Heart right ventricle (tissue), 16 donors: ENCODE measurements around the gene MFSD6. TPM values are rescaled to one million over a fixed set of nuclear protein-coding genes. Genes with fewer than 3 reads are reported as not detected.
"Not testable (repeated sequence)": the region's sequence is repeated elsewhere in the genome, so short reads cannot be mapped to it uniquely, and the experiment has no call there.

Experiments used
- ATAC-seq, 8 donors: fragments of 200-7000 bp; cut with Tn5 transposase; one replicate each; pipeline ENCODE4 v1.9.1; 2020; ENCODE audit warnings: mild to moderate bottlenecking in 8 of 8, moderate library complexity in 8 of 8, moderate number of reproducible peaks in 1 of 8
- DNase-seq, 2 donors: peaks; one replicate each; pipeline ENCODE4 v3.0.0-alpha.2; 2020
- H3K27ac ChIP-seq, 10 donors: fragments of 200-600 bp; sonication (generic) in 2 of 10; one replicate each; pipeline versions ENCODE4 v1.5.0 to v1.8.0; 2020 to 2022; ENCODE audit warnings: mild to moderate bottlenecking in 3 of 10
- H3K27me3 ChIP-seq, 7 donors: fragments of 200-600 bp; one replicate each; pipeline ENCODE4 v1.8.0; 2021 to 2022; ENCODE audit warnings: mild to moderate bottlenecking in 2 of 7
- H3K36me3 ChIP-seq, 9 donors: fragments of 200-600 bp; sonication (generic) in 1 of 9; one replicate each; pipeline versions ENCODE4 v1.5.0 to v1.8.0; 2020 to 2022; ENCODE audit warnings: mild to moderate bottlenecking in 2 of 9
- H3K4me1 ChIP-seq, 9 donors: fragments of 200-600 bp; sonication (generic) in 1 of 9; one replicate each; pipeline versions ENCODE4 v1.5.0 to v1.8.0; 2020 to 2022; ENCODE audit warnings: mild to moderate bottlenecking in 4 of 9
- H3K4me3 ChIP-seq, 10 donors: fragments of 200-600 bp; sonication (generic) in 2 of 10; one replicate each; pipeline versions ENCODE4 v1.5.0 to v1.8.0; 2020 to 2022; ENCODE audit warnings: mild to moderate bottlenecking in 7 of 10, moderate library complexity in 2 of 10
- H3K9me3 ChIP-seq, 11 donors: fragments of 200-600 bp in 10 of 11; sonication (generic) in 2 of 11; one replicate each; pipeline versions ENCODE4 v1.5.0 to v1.8.0; 2013 to 2022; ENCODE audit warnings: mild to moderate bottlenecking in 2 of 11, control low read depth in 1 of 11, moderate library complexity in 1 of 11
- WGBS, 2 donors: extraction: QIAGEN DNeasy Blood & Tissue Kit; methylation state at CpG; one replicate each; pipeline ENCODE4 v1.1.7; 2013; ENCODE audit warnings: inconsistent platforms in 1 of 2; 5-methylcytosine and 5-hydroxymethylcytosine counted together
- intact Hi-C, 10 donors: fragments of 100-400 bp; cut with DNase I; formaldehyde crosslinking; loops; one replicate each; pipeline versions ENCODE4 v1.11.1 to v1.14.2; 2022
- long read RNA-seq, 3 donors: library from polyadenylated mRNA; unstranded; transcript quantifications; one replicate each; pipeline ENCODE4 v2.0.0, GENCODE V29; 2020 to 2021
- polyA plus RNA-seq, 2 donors: library from polyadenylated mRNA; stranded (reverse); fragments of 200-250 nt; gene quantifications; one replicate each; pipeline ENCODE4 v1.2.3, GENCODE V29; 2013
- total RNA-seq, 10 donors: library from RNA; stranded (reverse); fragmentation: NEBNext Ultra II Directional in 3 of 10; extraction: Animal tissue kit (Norgen Biotek cat#: 25700) in 3 of 10; gene quantifications; one replicate each; pipeline versions ENCODE4 v1.2.1 to v1.2.4, GENCODE V29; 2021 to 2023
- TF ChIP-seq, protein P1 (sequence below), 9 donors: fragments of 200-600 bp; sonication (generic) in 2 of 9; IDR thresholded peaks; one replicate each; pipeline versions ENCODE4 v1.5.0 to v1.8.0; 2021 to 2022; ENCODE audit warnings: antibody characterized with exemption in 9 of 9, mild to moderate bottlenecking in 5 of 9, moderate library complexity in 1 of 9
- donor health status: Arrhythmogenic right ventricular cardiomyopathy.
- donor health status: ischemic (EF 13 %, LVEDD 7.1; RV severe dilation, severe dysfunction).
- donor health status: healthy with polysubstance abuse.
- donor health status: DM: no; HTN: yes; CAD: no.
- donor health status: DM: no; HTN: no; CAD: no.
- donor health status: ischemic (EF 25% LVEDD 6.9; RV normal size, moderate dysfunction).
- donor health status: ischemic (EF 25% LVEDD 5.7; RV mildly dilated, moderate dysfunction).
- donor health status: healthy.
- donor health status: DM: yes; HTN: yes; CAD: no.
- donor health status: Ischemic cardiomyopathy.
- donor health status: ischemic (EF 35%, LVEDD 5.7; RV mildly dilated, moderate dysfunction).
- donor health status: nonischemic (EF 11% LVEDD 7.7; RV severe dilation, severe dysfunction).
- donor health status: DM: yes; HTN: yes; CAD: no.
- donor health status: PGD.
- donor health status: ischemic (EF 29% LVEDD 5.4; RV normal size, mild dysfunction).
- donor health status: nonischemic (EF 23%, LVEDD 6.1; RV moderate dilation, normal function).

Gene MFSD6
- 10 to 100 TPM in 9 of 10 donors, 1 to 10 TPM in 1; 9.9 to 26.7 (median 16.8) TPM for total RNA-seq
- 10 to 100 TPM in 1 of 2 donors, 1 to 10 TPM in 1; 9.7 to 14.9 TPM for polyA plus RNA-seq
- long read RNA-seq, donor 1, full-length matches to known transcripts, result 12 of 36 reads
- long read RNA-seq, donor 1, partial matches to known transcripts, result 8 of 36 reads
- long read RNA-seq, donor 1, other reads (novel, unspliced or antisense), result 16 of 36 reads
- long read RNA-seq, donor 2, full-length matches to known transcripts, result 11 of 44 reads
- long read RNA-seq, donor 2, partial matches to known transcripts, result 5 of 44 reads
- long read RNA-seq, donor 2, other reads (novel, unspliced or antisense), result 28 of 44 reads
- long read RNA-seq, donor 3, full-length matches to known transcripts, result 6 of 20 reads
- long read RNA-seq, donor 3, partial matches to known transcripts, result 5 of 20 reads
- long read RNA-seq, donor 3, other reads (novel, unspliced or antisense), result 9 of 20 reads

DNA sequence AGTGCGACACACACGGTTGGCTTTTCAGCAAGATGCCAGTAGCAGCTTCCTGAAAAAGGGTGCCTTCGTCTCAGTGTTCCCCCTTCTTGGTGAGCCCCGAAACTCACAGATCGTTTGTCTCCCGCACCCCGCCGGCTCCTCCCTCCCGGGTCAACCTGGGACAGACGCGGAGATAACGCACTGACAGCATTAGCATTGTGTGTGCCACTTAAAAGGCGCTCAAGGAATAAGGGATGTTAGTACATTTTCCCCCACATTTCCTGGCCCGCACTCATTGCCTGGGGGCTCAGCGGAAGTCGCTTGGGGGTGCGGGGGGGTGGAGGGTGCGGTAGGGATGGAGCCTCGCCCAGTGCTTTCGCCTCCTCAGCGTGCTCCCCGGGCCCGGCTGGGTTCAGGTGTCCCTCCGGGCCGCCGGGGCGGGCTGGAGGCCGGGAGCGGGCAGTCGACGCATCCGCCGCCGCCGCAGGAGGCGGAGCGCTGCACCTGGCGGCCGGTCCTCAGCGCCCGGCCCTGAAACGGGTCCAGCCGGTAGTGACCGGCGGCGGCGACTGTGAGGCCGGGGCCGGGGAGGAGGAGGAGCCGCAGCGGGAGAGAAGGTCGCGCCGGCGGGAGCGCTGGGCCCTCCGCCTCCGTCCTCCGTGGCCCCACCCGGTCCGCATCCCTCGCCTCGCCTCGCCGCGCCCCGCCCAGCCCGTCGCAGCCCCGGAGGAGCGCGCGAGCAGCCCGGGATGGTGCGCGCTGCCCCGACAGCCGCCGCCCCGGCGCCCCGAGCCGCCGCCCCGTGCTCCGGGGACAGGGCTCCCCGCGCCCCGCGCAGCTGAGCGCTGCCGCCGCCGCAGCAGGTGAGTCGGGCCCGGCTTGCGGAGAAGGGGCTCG is at the start of gene MFSD6:
Gene MFSD6 (plus strand): TSS at position 694 of the 876 bp plus-strand sequence. CDS start 27,675 bp downstream, outside the sequence.
- DNase-seq (peak; percentile 38 to 65), ATAC-seq (peak; percentile 51 to 87 (median 78))
- TF ChIP-seq, protein P1, sequence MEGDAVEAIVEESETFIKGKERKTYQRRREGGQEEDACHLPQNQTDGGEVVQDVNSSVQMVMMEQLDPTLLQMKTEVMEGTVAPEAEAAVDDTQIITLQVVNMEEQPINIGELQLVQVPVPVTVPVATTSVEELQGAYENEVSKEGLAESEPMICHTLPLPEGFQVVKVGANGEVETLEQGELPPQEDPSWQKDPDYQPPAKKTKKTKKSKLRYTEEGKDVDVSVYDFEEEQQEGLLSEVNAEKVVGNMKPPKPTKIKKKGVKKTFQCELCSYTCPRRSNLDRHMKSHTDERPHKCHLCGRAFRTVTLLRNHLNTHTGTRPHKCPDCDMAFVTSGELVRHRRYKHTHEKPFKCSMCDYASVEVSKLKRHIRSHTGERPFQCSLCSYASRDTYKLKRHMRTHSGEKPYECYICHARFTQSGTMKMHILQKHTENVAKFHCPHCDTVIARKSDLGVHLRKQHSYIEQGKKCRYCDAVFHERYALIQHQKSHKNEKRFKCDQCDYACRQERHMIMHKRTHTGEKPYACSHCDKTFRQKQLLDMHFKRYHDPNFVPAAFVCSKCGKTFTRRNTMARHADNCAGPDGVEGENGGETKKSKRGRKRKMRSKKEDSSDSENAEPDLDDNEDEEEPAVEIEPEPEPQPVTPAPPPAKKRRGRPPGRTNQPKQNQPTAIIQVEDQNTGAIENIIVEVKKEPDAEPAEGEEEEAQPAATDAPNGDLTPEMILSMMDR (IDR thresholded peaks at IDR 0.05), result peak in 4 of 9 donors; percentile 10 to 31 (median 22)
- intact Hi-C loops, result loop anchor here in 5 of 10 donors (5.0 to 10.0 kb wide), 6 partner anchors 59 to 277 kb away; partner anchors contain the start of gene NAB1 (in 1 of the 5)
- Histone ChIP-seq H3K4me1 (peaks cover 0 to 42% (median 27%) of the 10 kb centered on the region in 9 donors), H3K27ac (peak within 1 kb of the TSS; percentile 81 to 95 (median 90)), H3K36me3 (no peaks in the 10 kb centered on the region), H3K27me3 (peaks cover 0 to 6% (median 0%) of the 10 kb centered on the region in 7 donors), H3K4me3 (peak within 1 kb of the TSS; percentile 60 to 97 (median 84)), H3K9me3 (no peaks in the 10 kb centered on the region)
- 2 to 3% methylated on average over 76 to 97 of the region's 98 CpGs for WGBS, 2 donors

- ATAC-seq, H3K27me3 ChIP-seq, H3K4me3 ChIP-seq, H3K9me3 ChIP-seq, intact Hi-C loops, DNase-seq: not testable (repeated sequence)
- Histone ChIP-seq H3K27ac (peak overlapping the region in 7 of 10 donors; percentile 1 to 74 (median 45)), H3K36me3 (peaks cover 0 to 38% (median 3%) of the 10 kb centered on the region in 9 donors), H3K4me1 (peaks cover 0 to 62% (median 33%) of the 10 kb centered on the region in 9 donors)
- WGBS, 2 donors, result 80 to 82% methylated on average over 8 of the region's 8 CpGs
Measured at GRCh38 chr2:190358655-190359448, 49.3 kb upstream of the MFSD6 start.

DNA sequence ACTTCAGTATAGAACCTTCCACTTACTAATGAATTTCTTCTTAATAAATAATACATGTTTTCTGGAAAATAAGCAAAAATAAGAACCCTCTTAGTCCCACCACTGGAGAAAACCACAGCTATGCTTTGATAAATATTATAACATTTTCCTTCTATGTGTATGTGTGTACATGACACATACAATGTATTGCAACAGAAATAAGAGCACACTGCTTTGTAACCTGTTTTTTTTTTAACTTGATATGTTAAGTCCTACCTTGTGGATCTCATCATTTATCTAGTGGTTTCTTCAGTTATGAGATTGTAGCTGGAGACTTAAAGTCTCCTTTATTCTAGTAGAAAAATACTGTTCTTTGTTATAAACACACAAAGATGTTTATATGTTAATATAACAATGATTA is 47.6 kb upstream of the MFSD6 start:
- DNase-seq (no peak), ATAC-seq (no peak)
- Histone ChIP-seq H3K4me3 (peak overlapping the region in 2 of 10 donors; percentile 42), H3K4me1 (peaks cover 0 to 49% (median 31%) of the 10 kb centered on the region in 9 donors), H3K9me3 (no peaks in the 10 kb centered on the region), H3K36me3 (peaks cover 0 to 55% (median 4%) of the 10 kb centered on the region in 9 donors), H3K27me3 (no peaks in the 10 kb centered on the region), H3K27ac (peak overlapping the region in 5 of 10 donors; percentile 41 to 74 (median 58))
- TF ChIP-seq, protein P1 (IDR thresholded peaks at IDR 0.05), result no peak
- intact Hi-C loops, result no loop called here

GRCh38 chr2:190360965-190361364 is 47.2 kb upstream of the MFSD6 start:
- ATAC-seq, result no peak
- Histone ChIP-seq H3K9me3 (no peaks in the 10 kb centered on the region), H3K4me3 (no peak overlapping the region), H3K36me3 (peaks cover 0 to 57% (median 4%) of the 10 kb centered on the region in 9 donors), H3K27ac (no peak overlapping the region), H3K4me1 (peaks cover 0 to 47% (median 31%) of the 10 kb centered on the region in 9 donors), H3K27me3 (no peaks in the 10 kb centered on the region)
- no peak for DNase-seq
- intact Hi-C loops, result no loop called here
- 94 to 98% methylated on average over 3 of the region's 3 CpGs for WGBS, 2 donors
- TF ChIP-seq, protein P1 (IDR thresholded peaks at IDR 0.05), result no peak
